Osteoblast (primary cell): ENCODE results near the gene LRRFIP1. TPM values are rescaled to one million over a fixed set of nuclear protein-coding genes. Genes with fewer than 3 reads are reported as not detected.
"Not testable (repeated sequence)": the region's sequence is repeated elsewhere in the genome, so short reads cannot be mapped to it uniquely, and the experiment has no call there.

ENCODE experiments used
- DNase-seq: peaks from one replicate; pipeline ENCODE4 v3.0.0; 2011; ENCODE audit warnings: low spot score, mixed read lengths; ENCODE audit not compliant: insufficient read length; ENCODE audit errors: missing footprints
- H2AFZ ChIP-seq: 2 replicates; pipeline ENCODE4 v1.6.0; 2011; ENCODE audit warnings: mild to moderate bottlenecking, low read length
- H3K27ac ChIP-seq: 2 replicates; pipeline ENCODE4 v1.5.1; 2011; ENCODE audit warnings: mild to moderate bottlenecking, low read depth, low read length, moderate library complexity
- H3K27me3 ChIP-seq: 2 replicates; pipeline ENCODE4 v1.6.0; 2012; ENCODE audit warnings: mild to moderate bottlenecking, control low read depth, inconsistent platforms, low read length, moderate library complexity; ENCODE audit not compliant: insufficient read depth
- H3K36me3 ChIP-seq: 2 replicates; pipeline ENCODE4 v1.5.1; 2011; ENCODE audit warnings: mild to moderate bottlenecking, low read length, control low read depth, moderate library complexity; ENCODE audit not compliant: insufficient read depth
- H3K4me1 ChIP-seq: 2 replicates; pipeline ENCODE4 v1.5.1; 2011; ENCODE audit warnings: mild to moderate bottlenecking, low read length, control low read depth, moderate library complexity; ENCODE audit not compliant: insufficient read depth
- H3K4me2 ChIP-seq: 2 replicates; pipeline ENCODE4 v1.6.0; 2011; ENCODE audit warnings: mild to moderate bottlenecking, low read length; ENCODE audit not compliant: insufficient read depth
- H3K4me3 ChIP-seq: fragments of 200-600 bp; sonication (generic); 3 replicates; pipeline ENCODE4 v1.5.1; 2012; ENCODE audit warnings: mild to moderate bottlenecking, low read length, inconsistent platforms; ENCODE audit not compliant: insufficient read depth
- H3K79me2 ChIP-seq: 2 replicates; pipeline ENCODE4 v1.6.0; 2012; ENCODE audit warnings: mild to moderate bottlenecking, low read length, control low read depth, inconsistent platforms; ENCODE audit not compliant: insufficient read depth
- H3K9me3 ChIP-seq: 2 replicates; pipeline ENCODE4 v1.5.1; 2011; ENCODE audit warnings: low read depth, low read length, control low read depth
- H4K20me1 ChIP-seq: 2 replicates; pipeline ENCODE4 v1.6.0; 2012; ENCODE audit warnings: mild to moderate bottlenecking, low read length, control low read depth; ENCODE audit not compliant: insufficient read depth
- CTCF ChIP-seq: IDR thresholded peaks from 2 replicates; pipeline ENCODE4 v1.5.1; 2011; ENCODE audit warnings: mild to moderate bottlenecking, low read depth, low read length, moderate library complexity; ENCODE audit errors: extremely low read depth
- total RNA-seq: library from RNA; depleted of rRNA; stranded (reverse); fragments of >200 nt; gene quantifications from 2 replicates; pipeline ENCODE4 v1.2.3, GENCODE V29; 2012

Gene LRRFIP1
- total RNA-seq, 1 donor: 51.8 TPM

- no peak overlapping the region for H3K4me3 ChIP-seq
- peaks cover 12% of the 10 kb centered on the region for H3K4me1 ChIP-seq
- DNase-seq: no peak
- no peaks in the 10 kb centered on the region for H3K9me3 ChIP-seq
- H3K27ac ChIP-seq: no peak overlapping the region
- TF ChIP-seq CTCF: no peak
- peaks cover 10% of the 10 kb centered on the region for H3K27me3 ChIP-seq
- no peaks in the 10 kb centered on the region for H3K36me3 ChIP-seq
- H3K79me2 ChIP-seq: no peaks in the 10 kb centered on the region
- H4K20me1 ChIP-seq: no peaks in the 10 kb centered on the region
- H2AFZ ChIP-seq: no peak overlapping the region
- H3K4me2 ChIP-seq: no peak overlapping the region
Observed at GRCh38 chr2:237592425-237592980, 34.9 kb upstream of the LRRFIP1 start.

- peaks cover 12% of the 10 kb centered on the region for H3K4me1 ChIP-seq
- TF ChIP-seq CTCF: no peak
Observed at GRCh38 chr2:237593036-237593435, 34.4 kb upstream of the LRRFIP1 start.

DNA sequence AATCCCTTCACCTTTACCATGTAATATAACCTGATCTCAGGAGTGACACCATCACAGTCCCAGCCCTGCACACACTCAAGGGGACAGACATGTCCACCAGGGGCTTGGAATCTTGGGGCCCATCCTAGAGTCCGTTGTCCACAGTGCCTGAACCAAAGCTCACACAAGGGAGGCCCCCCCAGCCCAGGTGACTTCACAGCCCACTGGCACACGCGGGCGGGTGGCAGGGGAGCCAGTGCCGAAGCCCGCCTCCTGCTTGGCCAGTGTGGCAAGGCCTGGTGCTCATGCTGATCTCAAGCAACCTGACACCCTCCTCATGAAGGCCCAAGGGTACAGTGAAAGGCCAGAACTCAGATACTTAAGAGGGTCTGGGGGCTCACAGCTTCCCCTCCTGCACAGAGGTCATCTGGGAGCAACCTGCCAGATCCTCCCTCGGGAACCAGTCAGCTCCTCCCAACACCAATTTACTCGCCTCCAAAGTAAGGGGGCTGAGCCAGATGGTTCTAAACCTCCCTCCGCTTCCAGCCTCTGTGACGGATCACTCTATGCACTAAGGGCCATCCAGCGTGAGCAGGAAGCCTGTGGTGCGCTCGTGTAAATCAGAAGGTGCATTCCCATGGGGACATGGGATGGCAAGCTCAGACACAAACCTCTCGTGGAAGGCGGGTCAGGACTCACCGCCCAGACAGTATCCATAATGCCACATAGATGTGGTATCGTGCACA is 33.6 kb upstream of the LRRFIP1 start:
- TF ChIP-seq CTCF: no peak
- no peak overlapping the region for H3K4me2 ChIP-seq
- H4K20me1 ChIP-seq: no peaks in the 10 kb centered on the region
- H2AFZ ChIP-seq: no peak overlapping the region
- H3K27me3 ChIP-seq: peaks cover under 1% of the 10 kb centered on the region
- peaks cover 12% of the 10 kb centered on the region for H3K4me1 ChIP-seq
- no peaks in the 10 kb centered on the region for H3K9me3 ChIP-seq
- H3K27ac ChIP-seq: no peak overlapping the region
- H3K36me3 ChIP-seq: no peaks in the 10 kb centered on the region
- no peak overlapping the region for H3K4me3 ChIP-seq
- DNase-seq: peak; percentile 37
- no peaks in the 10 kb centered on the region for H3K79me2 ChIP-seq

More at GRCh38 chr2:237593036-237593435, 34.4 kb upstream of the LRRFIP1 start:
- no peaks in the 10 kb centered on the region for H3K79me2 ChIP-seq
- no peak overlapping the region for H2AFZ ChIP-seq
- no peaks in the 10 kb centered on the region for H4K20me1 ChIP-seq
- no peak overlapping the region for H3K27ac ChIP-seq
- H3K27me3 ChIP-seq: peaks cover 6% of the 10 kb centered on the region
- H3K36me3 ChIP-seq: no peaks in the 10 kb centered on the region
- no peaks in the 10 kb centered on the region for H3K9me3 ChIP-seq
- no peak for DNase-seq
- H3K4me3 ChIP-seq: no peak overlapping the region
- no peak overlapping the region for H3K4me2 ChIP-seq

GRCh38 chr2:237594514-237594871 is 32.9 kb upstream of the LRRFIP1 start:
- no peaks in the 10 kb centered on the region for H3K9me3 ChIP-seq
- H3K79me2 ChIP-seq: no peaks in the 10 kb centered on the region
- H3K27me3 ChIP-seq: no peaks in the 10 kb centered on the region
- H4K20me1 ChIP-seq: no peaks in the 10 kb centered on the region
- H3K36me3 ChIP-seq: no peaks in the 10 kb centered on the region
- H3K4me1 ChIP-seq: peaks cover 12% of the 10 kb centered on the region
- H3K4me2 ChIP-seq: no peak overlapping the region
- TF ChIP-seq CTCF: no peak
- no peak overlapping the region for H3K4me3 ChIP-seq
- no peak for DNase-seq
- H3K27ac ChIP-seq: no peak overlapping the region
- H2AFZ ChIP-seq: no peak overlapping the region

DNA sequence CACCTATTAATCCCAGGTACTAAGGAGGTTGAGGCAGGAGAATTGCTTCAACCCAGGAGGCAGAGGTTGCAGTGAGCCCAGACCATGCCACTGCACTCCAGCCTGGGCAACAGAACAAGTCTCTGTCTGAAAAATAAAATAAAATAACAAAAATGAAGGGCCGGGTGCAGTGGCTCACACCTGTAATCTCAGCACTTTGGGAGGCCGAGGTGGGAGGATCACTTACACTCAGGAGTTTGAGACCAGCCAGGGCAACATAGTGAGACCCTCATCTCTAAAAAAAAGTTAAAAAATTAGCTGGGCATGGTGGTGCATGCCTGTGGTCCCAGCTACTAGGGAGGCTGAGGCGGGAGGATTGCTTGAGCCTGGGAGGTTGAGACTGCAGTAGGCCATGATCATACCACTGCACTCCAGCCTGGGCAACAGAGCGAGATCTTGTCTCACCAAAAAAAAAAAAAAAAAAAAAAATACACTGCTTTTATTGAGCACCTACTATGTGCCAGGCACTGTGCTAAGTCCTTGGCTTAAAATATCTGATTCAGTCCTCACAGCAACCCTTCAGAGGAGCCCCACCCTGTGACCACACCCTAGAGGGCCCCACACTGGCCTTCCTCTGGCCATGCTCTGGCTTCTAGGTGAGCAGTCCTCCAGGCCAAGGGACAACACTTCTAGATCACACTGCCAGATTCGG is 31.4 kb upstream of the LRRFIP1 start:
- H3K79me2 ChIP-seq, H3K27ac ChIP-seq, H2AFZ ChIP-seq, H4K20me1 ChIP-seq, H3K27me3 ChIP-seq, H3K9me3 ChIP-seq, H3K4me3 ChIP-seq, H3K4me2 ChIP-seq, H3K36me3 ChIP-seq, DNase-seq: not testable (repeated sequence)
- peaks cover 10% of the 10 kb centered on the region for H3K4me1 ChIP-seq
